Mononuclear cell (primary cell): ENCODE results near the gene SP7. TPM values are rescaled to one million over a fixed set of nuclear protein-coding genes. Genes with fewer than 3 reads are reported as not detected.
"Not testable (repeated sequence)": the region's sequence is repeated elsewhere in the genome, so short reads cannot be mapped to it uniquely, and the experiment has no call there.

Experiments used
- H3K27me3 ChIP-seq: 2 replicates; pipeline ENCODE4 v1.6.0; 2011; ENCODE audit warnings: low read length, control low read depth; ENCODE audit not compliant: insufficient read depth
- H3K4me1 ChIP-seq: 2 replicates; pipeline ENCODE4 v1.5.1; 2011; ENCODE audit warnings: mild to moderate bottlenecking, low read length, control low read depth; ENCODE audit not compliant: insufficient read depth
- H3K4me3 ChIP-seq: 2 replicates; pipeline ENCODE4 v1.5.1; 2011; ENCODE audit warnings: mild to moderate bottlenecking, low read length, moderate library complexity
- H3K9me3 ChIP-seq: 2 replicates; pipeline ENCODE4 v1.5.1; 2011; ENCODE audit warnings: low read depth, mild to moderate bottlenecking, control low read depth, low read length
- total RNA-seq: library from RNA; depleted of rRNA; stranded (reverse); fragments of >200 nt; gene quantifications from one replicate; pipeline ENCODE4 v1.2.3, GENCODE V29; 2012

SP7 gene
- not detected for total RNA-seq

GRCh38 chr12:53336181-53336681 is at the start of gene SP7:
Gene SP7, minus strand, starts transcription at chr12:53336354. Its CDS starts 708 bp downstream, at chr12:53335646.
- H3K9me3 ChIP-seq, result no peaks in the 10 kb centered on the region
- peaks cover 24% of the 10 kb centered on the region for H3K27me3 ChIP-seq
- no peak within 1 kb of the TSS for H3K4me3 ChIP-seq
- H3K4me1 ChIP-seq, result peaks cover 19% of the 10 kb centered on the region

GRCh38 chr12:53383258-53383657 is 47.1 kb upstream of the SP7 start:
- H3K27me3 ChIP-seq, result no peaks in the 10 kb centered on the region
- H3K9me3 ChIP-seq, result no peaks in the 10 kb centered on the region
- H3K4me1 ChIP-seq, result peaks cover 80% of the 10 kb centered on the region
- H3K4me3 ChIP-seq, result no peak overlapping the region

GRCh38 chr12:53381731-53382630 is 45.8 kb upstream of the SP7 start:
- Histone ChIP-seq H3K4me3 (peak overlapping the region; percentile 50), H3K4me1 (peaks cover 69% of the 10 kb centered on the region), H3K9me3 (no peaks in the 10 kb centered on the region), H3K27me3 (no peaks in the 10 kb centered on the region)

- H3K4me1 ChIP-seq, result peaks cover 62% of the 10 kb centered on the region
- peak overlapping the region; percentile 50 for H3K4me3 ChIP-seq
- no peaks in the 10 kb centered on the region for H3K9me3 ChIP-seq
- no peaks in the 10 kb centered on the region for H3K27me3 ChIP-seq
Measured at GRCh38 chr12:53380794-53381730, 44.9 kb upstream of the SP7 start.

GRCh38 chr12:53380104-53380793 is 44.1 kb upstream of the SP7 start, which contains the start of gene SP1:
Gene SP1, plus strand, starts transcription at chr12:53380176. Its CDS starts 116 bp downstream, at chr12:53380292.
- peaks cover 55% of the 10 kb centered on the region for H3K4me1 ChIP-seq
- no peaks in the 10 kb centered on the region for H3K27me3 ChIP-seq
- no peaks in the 10 kb centered on the region for H3K9me3 ChIP-seq
- H3K4me3 ChIP-seq, result peak within 1 kb of the TSS; percentile 50

GRCh38 chr12:53379389-53380103 is 43.4 kb upstream of the SP7 start:
- H3K4me3 ChIP-seq, result peak overlapping the region; percentile 47
- H3K4me1 ChIP-seq, result peaks cover 49% of the 10 kb centered on the region
- H3K27me3 ChIP-seq, result no peaks in the 10 kb centered on the region
- H3K9me3 ChIP-seq, result no peaks in the 10 kb centered on the region

GRCh38 chr12:53378724-53379388 is 42.7 kb upstream of the SP7 start:
- H3K4me1 ChIP-seq, result peaks cover 46% of the 10 kb centered on the region
- H3K9me3 ChIP-seq, result no peaks in the 10 kb centered on the region
- H3K27me3 ChIP-seq, result no peaks in the 10 kb centered on the region
- peak overlapping the region; percentile 47 for H3K4me3 ChIP-seq

- no peaks in the 10 kb centered on the region for H3K9me3 ChIP-seq
- H3K27me3 ChIP-seq, result no peaks in the 10 kb centered on the region
- peaks cover 45% of the 10 kb centered on the region for H3K4me1 ChIP-seq
- H3K4me3 ChIP-seq, result no peak overlapping the region
Measured at GRCh38 chr12:53378222-53378621, 42.1 kb upstream of the SP7 start.

GRCh38 chr12:53376747-53377146 is 40.6 kb upstream of the SP7 start:
- H3K4me1 ChIP-seq, result peaks cover 42% of the 10 kb centered on the region
- H3K27me3 ChIP-seq, result no peaks in the 10 kb centered on the region
- no peak overlapping the region for H3K4me3 ChIP-seq
- no peaks in the 10 kb centered on the region for H3K9me3 ChIP-seq

- peaks cover 54% of the 10 kb centered on the region for H3K4me1 ChIP-seq
- not testable (repeated sequence) for H3K9me3 ChIP-seq, H3K4me3 ChIP-seq
Measured at GRCh38 chr12:53374277-53374676, 38.1 kb upstream of the SP7 start.

GRCh38 chr12:53373554-53374133 is 37.5 kb upstream of the SP7 start:
- not testable (repeated sequence) for H3K27me3 ChIP-seq, H3K4me3 ChIP-seq, H3K9me3 ChIP-seq
- peaks cover 54% of the 10 kb centered on the region for H3K4me1 ChIP-seq

More at GRCh38 chr12:53374277-53374676, 38.1 kb upstream of the SP7 start:
- H3K27me3 ChIP-seq, result not testable (repeated sequence)

- Histone ChIP-seq H3K4me1 (peaks cover 54% of the 10 kb centered on the region), H3K9me3 (no peaks in the 10 kb centered on the region), H3K4me3 (no peak overlapping the region), H3K27me3 (no peaks in the 10 kb centered on the region)
Measured at GRCh38 chr12:53365245-53365904, 29.2 kb upstream of the SP7 start.

- H3K4me1 ChIP-seq, result peaks cover 24% of the 10 kb centered on the region
- H3K27me3 ChIP-seq, H3K9me3 ChIP-seq, H3K4me3 ChIP-seq: not testable (repeated sequence)
Measured at GRCh38 chr12:53361638-53362037, 25.5 kb upstream of the SP7 start.
